ENCODE results near the gene UGT1A4. TPM values are rescaled to one million over a fixed set of nuclear protein-coding genes. Genes with fewer than 3 reads are reported as not detected.

The UGT1A4 gene
- total and polyA plus RNA-seq, 2 of the 8 experiments (the other 6 are each of a cell fraction or from before 2014, with no cell fraction given): not detected

GRCh38 chr2:233803994-233804393 is 85.5 kb downstream of the UGT1A4 start:
- Histone ChIP-seq H2BK12ac (ENCODE audit: low read depth, low read length) (no peak overlapping the region), H3K9ac (replicated peaks in 1 of 4; ENCODE audit: extremely low read depth in 1 of 4, low read depth in 3 of 4, low read length in 3 of 4) (no peak overlapping the region), H3K4me3 (ENCODE audit: extremely low read depth in 1 of 4, insufficient read depth in 2 of 4, low read depth in 3 of 4, low read length in 4 of 4) (no peak overlapping the region), H4K5ac (ENCODE audit: insufficient read length, low read depth, low read length) (no peak overlapping the region), H3K4me2 (ENCODE audit: insufficient read depth in 1 of 2, low read depth in 2 of 2, low read length in 2 of 2) (no peak overlapping the region), H4K91ac (replicated peaks; ENCODE audit: insufficient read length, low read length) (no peak overlapping the region), H2BK15ac (ENCODE audit: low read length) (no peak overlapping the region), H4K20me1 (replicated peaks in 1 of 2; ENCODE audit: control insufficient read depth in 1 of 2, insufficient read depth in 2 of 2, low read length in 2 of 2) (no peaks in the 10 kb centered on the region), H3K56ac (replicated peaks; ENCODE audit: insufficient read length, low read depth, low read length) (no peak overlapping the region), H2BK5ac (ENCODE audit: low read depth, low read length) (no peak overlapping the region), H3K23ac (ENCODE audit: insufficient read length) (no peak overlapping the region), H3K79me1 (ENCODE audit: low read depth, low read length) (no peaks in the 10 kb centered on the region), H3K4ac (replicated peaks; ENCODE audit: insufficient read length, low read depth, low read length) (no peak overlapping the region), H2AFZ (ENCODE audit: low read length) (no peak overlapping the region), H3K9me3 (ENCODE audit: insufficient read depth in 2 of 2, low read depth in 1 of 2, low read length in 1 of 2) (peaks cover 0 to 4% of the 10 kb centered on the region in 2 experiments; a peak in 3 of 4 replicates), H3K23me2 (ENCODE audit: low read depth, low read length) (no peaks in the 10 kb centered on the region), H2AK5ac (ENCODE audit: low read depth, low read length) (no peak overlapping the region), H3K36me3 (ENCODE audit: control insufficient read depth in 2 of 4, insufficient read depth in 4 of 4, low read length in 3 of 4) (no peaks in the 10 kb centered on the region), H3K14ac (ENCODE audit: insufficient read length) (no peak overlapping the region), H3K18ac (ENCODE audit: extremely low read depth, low read length) (no peak overlapping the region), H3K27ac (ENCODE audit: low read depth, low read length) (no peak overlapping the region), H4K8ac (ENCODE audit: extremely low read depth, insufficient read depth, low read length) (no peak overlapping the region), H3K27me3 (replicated peaks in 1 of 4; ENCODE audit: control insufficient read depth in 3 of 4, extremely low read depth in 1 of 4, insufficient read depth in 3 of 4, low read length in 3 of 4) (no peaks in the 10 kb centered on the region), H3K4me1 (replicated peaks in 1 of 4; ENCODE audit: control insufficient read depth in 3 of 4, insufficient read depth in 4 of 4, low read length in 3 of 4) (no peaks in the 10 kb centered on the region), H2BK120ac (replicated peaks; ENCODE audit: low read depth, low read length) (no peak overlapping the region), H3K79me2 (ENCODE audit: control insufficient read depth in 1 of 2, insufficient read depth in 2 of 2, low read length in 2 of 2) (no peaks in the 10 kb centered on the region), H2BK20ac (ENCODE audit: low read length) (no peak overlapping the region)
- DNase-seq (ENCODE audit: low read depth in 1 of 2, low spot score in 2 of 2) (peak in 1 of 2 experiments; percentile 2), FAIRE-seq (no peak)
- ChIA-PET POLR2A (ENCODE audit: partially characterized antibody) (no interaction called here), CTCF (ENCODE audit: partially characterized antibody) (interaction anchor here (1.3 kb wide), 1 partner anchor 17 kb away, joined by 3 read pairs; no protein-coding TSS in a partner anchor)
- 75% methylated on average over 8 of the region's 8 CpGs; no CpG with 5 or more reads in 1 of the 2 experiments for WGBS, 2 experiments (ENCODE audit: extremely low coverage in 1 of 2, insufficient coverage in 1 of 2, insufficient read length in 1 of 2, insufficient replicate concordance in 2 of 2, low coverage in 1 of 2, low lambda C conversion rate in 2 of 2, missing lambda C conversion rate in 1 of 2)
- TF ChIP-seq ASH2L (IDR thresholded peaks at IDR 0.05; ENCODE audit: low read length): no peak
- no peak for TF ChIP-seq PHF8 (conservative IDR thresholded peaks at IDR 0.05; ENCODE audit: low read depth, low read length)
- no peak for TF ChIP-seq POLR2A (IDR thresholded peaks at IDR 0.05; ENCODE audit: control extremely low read depth in 1 of 2, low read depth in 2 of 2, low read length in 2 of 2)
- TF ChIP-seq YY1 (IDR thresholded peaks at IDR 0.05; ENCODE audit: low read depth, low read length): no peak
- no peak for TF ChIP-seq CREB1 (IDR thresholded peaks at IDR 0.05)
- TF ChIP-seq BRCA1 (IDR thresholded peaks at IDR 0.05; ENCODE audit: low read depth, low read length): no peak
- no peak for TF ChIP-seq RFX5 (IDR thresholded peaks at IDR 0.05; ENCODE audit: borderline replicate concordance, low read depth, low read length)
- TF ChIP-seq CTBP2 (IDR thresholded peaks at IDR 0.05; ENCODE audit: borderline replicate concordance, insufficient read depth, insufficient read length, low read length): no peak
- no peak for TF ChIP-seq SRF (IDR thresholded peaks at IDR 0.05; ENCODE audit: low read depth, low read length)
- TF ChIP-seq SP4 (IDR thresholded peaks at IDR 0.05; ENCODE audit: low read length): no peak
- no peak for TF ChIP-seq MAX (IDR thresholded peaks at IDR 0.05)
- TF ChIP-seq TAF1 (IDR thresholded peaks at IDR 0.05; ENCODE audit: low read depth, low read length): no peak
- no peak for TF ChIP-seq KDM5A (IDR thresholded peaks at IDR 0.05; ENCODE audit: low read length)
- no peak for TF ChIP-seq E2F6 (IDR thresholded peaks at IDR 0.05)
- TF ChIP-seq EP300 (IDR thresholded peaks at IDR 0.05; ENCODE audit: borderline replicate concordance in 1 of 2, low read depth in 2 of 2, low read length in 2 of 2): no peak
